GM12878 (cell line): ENCODE results near the gene GRM7. TPM values are rescaled to one million over a fixed set of nuclear protein-coding genes. Genes with fewer than 3 reads are reported as not detected.

Experiments used
- ATAC-seq: fragments of 200-7000 bp; cut with Tn5 transposase; 3 replicates; pipeline ENCODE4 v1.9.1; 2020; ENCODE audit warnings: mild to moderate bottlenecking, moderate library complexity
- BruUV-seq: library from RNA; stranded (reverse); fragments of 400-500 nt; replicated peaks from 2 replicates; lab custom pipeline; 2021; lab: Mats Ljungman, UMichigan
- CTCF ChIA-PET: fragments of 300-600 bp; sonication (Branson Sonifier 250); formaldehyde crosslinking; extraction: SDS; loops from one replicate; lab custom pipeline; 2021; ENCODE audit warnings: inconsistent platforms; lab: Yijun Ruan, JAX
- POLR2A ChIA-PET: fragments of 350-600 bp; formaldehyde crosslinking; extraction: SDS; loops from one replicate; lab custom pipeline; 2021; ENCODE audit warnings: inconsistent platforms; lab: Charles Lee
- RAD21 ChIA-PET: fragments of 300-600 bp; sonication (Branson Sonifier 250); formaldehyde crosslinking; loops from one replicate; lab custom pipeline; 2023; ENCODE audit warnings: antibody characterized with exemption; ENCODE audit not compliant: unreplicated experiment; lab: Charles Lee
- SMC1A ChIA-PET: fragments of 300-600 bp; sonication (Branson Sonifier 250); formaldehyde crosslinking; loops from one replicate; lab custom pipeline; 2023; ENCODE audit not compliant: unreplicated experiment, uncharacterized antibody; lab: Charles Lee
- DNase-seq: peaks from one replicate; pipeline ENCODE4 v3.0.0-alpha.2; 2011; ENCODE audit warnings: low read depth, low spot score
- FAIRE-seq: peaks from 3 replicates; lab custom pipeline; 2011; peaks lifted over from hg19 to GRCh38; lab: Jason Lieb, UNC
- H2AFZ ChIP-seq: 2 replicates; pipeline ENCODE4 v1.6.0; 2011; ENCODE audit warnings: low read depth, low read length, control low read depth; ENCODE audit not compliant: control insufficient read depth
- H3K27ac ChIP-seq: 2 replicates; pipeline ENCODE4 v1.5.1; 2011; ENCODE audit warnings: control low read depth; ENCODE audit not compliant: control insufficient read depth, insufficient read depth
- H3K27me3 ChIP-seq, 2 experiments: replicated peaks in 1 of 2; 2 replicates each; pipeline versions ENCODE4 v1.6.0 to v1.6.1; 2011; ENCODE audit warnings: low read length in 1 of 2; ENCODE audit not compliant: control insufficient read depth in 2 of 2, insufficient read depth in 2 of 2
- H3K36me3 ChIP-seq, 2 experiments: 2 replicates each; pipeline ENCODE4 v1.5.1; 2011; ENCODE audit warnings: low read length in 1 of 2; ENCODE audit not compliant: control insufficient read depth in 2 of 2, insufficient read depth in 2 of 2
- H3K4me1 ChIP-seq: 2 replicates; pipeline ENCODE4 v1.6.1; 2011; ENCODE audit warnings: mild to moderate bottlenecking, low read length, moderate library complexity, mixed read lengths; ENCODE audit not compliant: control insufficient read depth, insufficient read depth
- H3K4me2 ChIP-seq: 2 replicates; pipeline ENCODE4 v1.6.0; 2011; ENCODE audit warnings: control low read depth; ENCODE audit not compliant: control insufficient read depth, insufficient read depth
- H3K4me3 ChIP-seq: fragments of 200-600 bp; sonication (generic); 2 replicates; pipeline ENCODE4 v1.5.1; 2016
- H3K79me2 ChIP-seq: 2 replicates; pipeline ENCODE4 v1.6.0; 2011; ENCODE audit warnings: low read length; ENCODE audit not compliant: control insufficient read depth, insufficient read depth
- H3K9ac ChIP-seq: 2 replicates; pipeline ENCODE4 v1.8.0; 2011; ENCODE audit warnings: low read length, control low read depth, mixed read lengths; ENCODE audit not compliant: control insufficient read depth, insufficient read depth
- H3K9me3 ChIP-seq: replicated peaks from 3 replicates; pipeline ENCODE4 v1.5.1; 2011; ENCODE audit warnings: mild to moderate bottlenecking, low read length; ENCODE audit not compliant: control insufficient read depth, insufficient read depth
- H4K20me1 ChIP-seq: 2 replicates; pipeline ENCODE4 v1.6.0; 2011; ENCODE audit not compliant: control insufficient read depth, insufficient read depth
- ASH2L ChIP-seq: fragments of 300-600, 200-600 bp; sonication (generic); IDR thresholded peaks from 2 replicates; pipeline ENCODE4 v1.6.1; 2017; ENCODE audit warnings: low read depth, mild to moderate bottlenecking, borderline replicate concordance
- JUND ChIP-seq: IDR thresholded peaks from 2 replicates; pipeline ENCODE4 v1.6.1; 2012; ENCODE audit warnings: low read depth, mild to moderate bottlenecking, low read length, improper control_type of control experiment, moderate library complexity
- LARP7 ChIP-seq: fragments of 450-650 bp; IDR thresholded peaks from 2 replicates; pipeline ENCODE4 v1.6.1; 2017; ENCODE audit warnings: mild to moderate bottlenecking
- NFXL1 ChIP-seq: fragments of 450-650 bp; IDR thresholded peaks from 2 replicates; pipeline ENCODE4 v1.6.1; 2017; ENCODE audit warnings: antibody characterized with exemption, mild to moderate bottlenecking, borderline replicate concordance
- PAX8 ChIP-seq: fragments of 450-650 bp; IDR thresholded peaks from 2 replicates; pipeline ENCODE4 v1.6.1; 2017; ENCODE audit warnings: mild to moderate bottlenecking, moderate library complexity
- RCOR1 ChIP-seq: conservative IDR thresholded peaks from 2 replicates; pipeline ENCODE4 v1.6.1; 2012; ENCODE audit warnings: low read depth, low read length, improper control_type of control experiment
- SUPT20H ChIP-seq: IDR thresholded peaks from 2 replicates; pipeline ENCODE4 v1.6.1; 2011; ENCODE audit warnings: low read depth, mild to moderate bottlenecking, low read length, moderate library complexity, borderline replicate concordance; ENCODE audit not compliant: control insufficient read depth
- ZNF207 ChIP-seq: fragments of 450-650 bp; IDR thresholded peaks from 2 replicates; pipeline ENCODE4 v1.6.1; 2014; ENCODE audit warnings: antibody characterized with exemption, mild to moderate bottlenecking, borderline replicate concordance
- ZNF217 ChIP-seq: fragments of 450-650 bp; IDR thresholded peaks from 2 replicates; pipeline ENCODE4 v1.6.1; 2017; ENCODE audit warnings: antibody characterized with exemption, mild to moderate bottlenecking
- ZNF384 ChIP-seq: IDR thresholded peaks from 2 replicates; pipeline ENCODE4 v1.6.1; 2012; ENCODE audit warnings: low read depth, mild to moderate bottlenecking, low read length, improper control_type of control experiment, borderline replicate concordance
- ZNF622 ChIP-seq: fragments of 450-650 bp; IDR thresholded peaks from 2 replicates; pipeline ENCODE4 v1.6.1; 2017; ENCODE audit warnings: mild to moderate bottlenecking, inconsistent platforms
- WGBS: methylation state at CpG from one replicate; pipeline ENCODE4 v1.1.6; 2016; ENCODE audit warnings: low lambda C conversion rate; ENCODE audit not compliant: insufficient replicate concordance, insufficient coverage; ENCODE audit errors: missing lambda C conversion rate; 5-methylcytosine and 5-hydroxymethylcytosine counted together
- in situ Hi-C: fragments of 300-500 bp; cut with MboI; formaldehyde crosslinking; loops from 9 replicates; pipeline ENCODE4 v1.14.3; 2018; ENCODE audit warnings: mixed read lengths
- intact Hi-C: fragments of 100-400 bp; cut with micrococcal nuclease; formaldehyde crosslinking; loops from one replicate; pipeline ENCODE4 v1.14.2; 2022; ENCODE audit not compliant: unreplicated experiment
- polyA plus RNA-seq, 11 experiments: library from polyadenylated mRNA; depleted of rRNA in 4 of 11; unstranded in 6 of 11; stranded (reverse) in 5 of 11; fragments of >200 nt; fragmentation: Nextera tagmentation in 4 of 11; fragmentation: Illumina TruSeq in 1 of 11; extraction: Ambion mirVana in 4 of 11; extraction: Trizol in 1 of 11; gene quantifications; 1 replicate in 1 of 11; 2 replicates in 10 of 11; pipeline versions ENCODE4 v1.2.1 to v1.2.3, GENCODE V29; 2011 to 2016; ENCODE audit warnings: inconsistent platforms in 2 of 11, missing spikeins in 2 of 11, low read depth in 1 of 11
- total RNA-seq, 4 experiments: library from RNA; depleted of rRNA in 3 of 4; stranded (reverse); fragments of >200 nt in 3 of 4; fragmentation: Illumina TruSeq in 1 of 4; extraction: Trizol in 1 of 4; gene quantifications; 2 replicates each; pipeline versions ENCODE4 v1.2.1 to v1.2.3, GENCODE V29; 2013 to 2021

GRM7 gene
- total and polyA plus RNA-seq, 10 of the 15 experiments (the other 5 are each of a cell fraction or from before 2014, with no cell fraction given), result not detected

DNA sequence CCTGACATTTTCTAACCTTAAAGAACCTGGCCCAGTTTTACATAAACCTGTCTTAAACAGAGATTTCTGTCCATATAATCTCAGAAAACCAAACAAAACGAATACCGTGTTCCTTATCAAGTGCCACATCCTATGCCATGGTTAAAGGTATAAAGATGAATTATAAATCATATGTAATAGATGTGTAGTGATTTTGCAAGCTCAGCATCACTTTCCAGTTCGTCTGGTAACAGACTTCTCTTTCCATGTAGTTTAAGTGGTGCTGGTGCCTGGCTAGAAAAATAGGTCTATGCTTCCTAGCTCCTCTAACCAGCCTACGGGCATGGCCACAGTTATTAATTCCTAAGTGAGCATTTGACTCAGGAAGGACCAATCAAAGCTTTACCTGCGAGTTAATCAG, 3.4 kb upstream of the GRM7 start:
- Histone ChIP-seq H3K4me1 (no peaks in the 10 kb centered on the region), H3K27ac (no peak overlapping the region), H3K27me3 (no peaks in the 10 kb centered on the region; a peak in 2 of 4 replicates), H3K79me2 (no peaks in the 10 kb centered on the region), H3K36me3 (no peaks in the 10 kb centered on the region), H3K9ac (no peak overlapping the region), H3K4me2 (no peak overlapping the region), H3K4me3 (no peak overlapping the region), H2AFZ (no peak overlapping the region), H3K9me3 (no peaks in the 10 kb centered on the region), H4K20me1 (no peaks in the 10 kb centered on the region)
- 11% methylated on average over 5 of the region's 5 CpGs for WGBS
- in situ Hi-C loops (no loop called here), intact Hi-C loops (no loop called here)
- CTCF ChIA-PET, result no interaction called here
- POLR2A ChIA-PET, result interaction anchor here (1.5 kb wide), 1 partner anchor 14 kb away, joined by 3 read pairs; no protein-coding TSS in a partner anchor
- FAIRE-seq (no peak), DNase-seq (no peak), ATAC-seq (no peak)
- BruUV-seq, result no TSS peak
- RAD21 ChIA-PET, result no interaction called here
- SMC1A ChIA-PET, result no interaction called here
- TF ChIP-seq LARP7 (no peak), ZNF217 (no peak), ASH2L (no peak), NFXL1 (no peak), SUPT20H (no peak)

- no TSS peak for BruUV-seq
- FAIRE-seq, result no peak
- WGBS, result 20% methylated on average over 28 of the region's 28 CpGs
These were observed 564 bp upstream of the GRM7 start for GRCh38 chr3:6860149-6860953.

More at GRCh38 chr3:6860149-6860953, 564 bp upstream of the GRM7 start:
- intact Hi-C loops (no loop called here), in situ Hi-C loops (no loop called here)
- ChIA-PET RAD21 (no interaction called here), CTCF (no interaction called here), SMC1A (interaction anchor here (0.6 kb wide), 1 partner anchor 45 kb away, joined by 4 read pairs; no protein-coding TSS in a partner anchor), POLR2A (no interaction called here)
- ATAC-seq (no peak), DNase-seq (no peak)
- H3K4me1 ChIP-seq, result no peaks in the 10 kb centered on the region
- no peak overlapping the region for H3K4me2 ChIP-seq
- H3K27me3 ChIP-seq, result no peaks in the 10 kb centered on the region; a peak in 2 of 4 replicates
- no peak overlapping the region for H3K4me3 ChIP-seq
- H4K20me1 ChIP-seq, result no peaks in the 10 kb centered on the region
- no peaks in the 10 kb centered on the region for H3K79me2 ChIP-seq
- H3K9me3 ChIP-seq, result no peaks in the 10 kb centered on the region
- no peak for TF ChIP-seq ZNF384
- TF ChIP-seq JUND, result no peak
- TF ChIP-seq RCOR1, result no peak
- no peak for TF ChIP-seq ZNF622
- TF ChIP-seq ZNF207, result no peak
- no peak for TF ChIP-seq PAX8
- no peak overlapping the region for H2AFZ ChIP-seq
- H3K9ac ChIP-seq, result no peak overlapping the region
- no peak overlapping the region for H3K27ac ChIP-seq
- H3K36me3 ChIP-seq, result no peaks in the 10 kb centered on the region
